Posterior vena cava (tissue), 2 donors: Measurements from ENCODE around the gene KLF17. TPM values are rescaled to one million over a fixed set of nuclear protein-coding genes. Genes with fewer than 3 reads are reported as not detected.

Source experiments
- DNase-seq: peaks from one replicate; pipeline ENCODE4 v3.0.0-alpha.2; 2020; ENCODE audit warnings: low spot score
- intact Hi-C, 2 donors: fragments of 100-400 bp; cut with DNase I; formaldehyde crosslinking; loops; one replicate each; pipeline versions ENCODE4 v1.14.1 to v1.14.2; 2022 to 2023
- total RNA-seq, 2 donors: library from RNA; stranded (reverse); fragmentation: NEBNext Ultra II Directional; extraction: Animal tissue kit (Norgen Biotek cat#: 25700); gene quantifications; one replicate each; pipeline ENCODE4 v1.2.1, GENCODE V29; 2021
- donor health status: DM: yes; HTN: yes; CAD: no.
- donor health status: DM: yes; HTN: yes; CAD: no.

Gene KLF17
- total RNA-seq, 2 donors from 2014 or later, result 0.24 to 0.32 TPM

DNA sequence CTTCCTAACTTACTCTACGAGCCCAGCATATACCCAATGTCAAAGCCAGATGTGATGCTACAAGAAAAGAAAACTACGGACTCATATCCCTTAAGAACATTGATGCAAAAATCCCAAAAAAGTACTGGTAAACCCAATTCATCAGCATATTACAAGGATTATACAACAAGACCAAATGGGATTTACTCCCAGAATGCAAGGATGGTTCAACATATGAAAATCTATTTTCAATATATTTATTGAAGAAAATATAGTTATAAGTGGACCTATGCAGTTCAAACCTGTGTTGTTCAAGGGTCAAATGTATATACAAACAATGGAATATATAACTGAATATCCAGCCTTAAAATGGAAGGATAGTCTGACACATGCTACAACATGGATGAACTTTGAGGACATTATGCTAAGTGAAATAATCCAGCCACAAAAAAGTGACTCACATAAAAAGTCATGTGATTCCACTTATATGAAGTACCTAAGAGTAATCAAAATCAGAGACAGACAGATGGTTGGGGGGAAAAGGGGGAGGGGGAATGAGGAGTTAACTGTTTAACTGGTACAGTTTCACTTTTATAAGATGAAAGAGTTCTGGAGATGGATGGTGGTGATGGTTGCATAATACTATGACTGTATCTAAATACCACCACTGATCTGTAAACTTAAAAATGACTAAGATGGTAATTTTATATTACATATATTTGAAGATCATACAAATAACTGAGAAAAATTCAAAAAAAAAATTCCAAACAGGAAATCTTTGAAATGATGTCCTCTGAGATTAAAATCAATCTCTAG lies 26.5 kb downstream of the KLF17 start:
- DNase-seq, result no peak
- intact Hi-C loops, result no loop called here

DNA sequence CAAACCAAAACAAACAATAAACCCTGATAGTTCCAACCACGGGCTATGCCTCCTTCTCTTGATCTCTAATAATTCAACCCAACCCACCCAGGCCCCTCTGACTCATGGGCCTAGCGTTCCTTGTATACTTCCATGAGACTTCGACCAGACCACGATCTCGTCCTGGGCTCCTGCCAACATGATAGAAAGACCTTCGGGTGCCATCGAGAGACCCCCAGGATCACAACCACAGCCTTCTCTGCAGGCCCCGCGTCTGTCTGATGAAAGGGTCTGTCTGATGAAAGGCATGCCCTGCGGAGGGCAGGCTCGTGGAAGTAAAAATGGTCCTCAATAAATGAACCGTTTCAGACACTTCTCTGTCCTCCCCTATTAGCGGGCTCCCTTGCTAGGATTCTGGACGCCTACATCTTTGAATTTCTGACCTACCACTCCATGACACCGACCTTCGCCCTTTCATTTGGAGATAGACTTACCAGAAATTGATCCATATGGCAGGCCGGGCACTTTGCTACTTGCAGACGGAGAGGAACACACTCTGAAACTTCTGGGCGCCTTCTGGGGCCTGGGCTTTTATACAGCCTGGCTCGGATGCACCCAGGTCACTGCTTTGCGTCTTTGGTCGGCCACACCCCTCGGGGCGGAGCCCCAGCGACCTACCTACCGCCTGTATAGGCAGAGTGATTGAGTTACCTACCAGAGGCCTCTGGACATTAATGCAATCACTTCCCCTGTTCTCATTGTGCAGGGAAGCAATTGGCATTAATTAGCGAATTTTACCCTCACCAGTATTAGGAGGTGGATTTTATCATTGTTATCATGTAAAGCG lies 28.1 kb downstream of the KLF17 start:
- intact Hi-C loops, result no loop called here
- no peak for DNase-seq

DNA sequence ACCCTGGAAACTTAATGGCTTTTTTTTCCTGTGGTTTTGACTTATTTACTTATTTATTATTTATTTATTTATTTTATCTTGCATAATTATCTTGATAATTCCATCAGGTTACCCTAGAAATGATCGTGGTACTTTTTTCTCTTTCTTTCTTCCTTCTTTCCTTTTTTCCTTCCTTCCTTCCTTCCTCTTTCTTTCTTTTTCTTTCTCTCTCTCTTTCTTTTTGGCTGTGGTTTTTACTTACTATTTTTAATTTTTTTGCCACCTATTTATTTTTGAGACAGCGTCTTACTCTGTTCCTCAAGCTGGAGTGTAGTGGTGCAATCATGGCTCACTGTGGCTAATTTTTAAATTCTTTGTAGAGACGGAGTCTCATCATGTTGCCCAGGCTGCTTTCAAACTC lies 29.0 kb downstream of the KLF17 start:
- intact Hi-C loops, result no loop called here
- DNase-seq, result no peak

DNA sequence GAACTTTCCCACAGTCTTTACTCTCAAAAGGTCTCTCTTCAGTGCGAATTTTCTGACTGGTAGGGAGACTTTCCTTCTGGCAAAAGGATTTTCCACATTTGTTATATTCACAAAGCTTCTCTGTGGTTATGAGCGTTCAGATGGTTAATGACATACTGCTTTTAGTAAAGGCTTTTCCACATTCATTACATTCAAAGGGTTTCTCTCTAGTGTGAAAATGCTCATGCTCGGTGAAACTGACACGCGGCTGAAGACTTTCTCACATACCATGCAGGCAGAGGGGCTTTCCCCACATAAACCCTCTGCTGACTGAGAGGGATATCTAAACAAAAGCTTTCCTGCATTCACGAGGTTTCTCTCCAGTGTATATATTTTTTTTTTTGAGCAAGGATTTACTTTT lies 32.7 kb downstream of the KLF17 start:
- DNase-seq, result no peak
- intact Hi-C loops, result no loop called here

DNA sequence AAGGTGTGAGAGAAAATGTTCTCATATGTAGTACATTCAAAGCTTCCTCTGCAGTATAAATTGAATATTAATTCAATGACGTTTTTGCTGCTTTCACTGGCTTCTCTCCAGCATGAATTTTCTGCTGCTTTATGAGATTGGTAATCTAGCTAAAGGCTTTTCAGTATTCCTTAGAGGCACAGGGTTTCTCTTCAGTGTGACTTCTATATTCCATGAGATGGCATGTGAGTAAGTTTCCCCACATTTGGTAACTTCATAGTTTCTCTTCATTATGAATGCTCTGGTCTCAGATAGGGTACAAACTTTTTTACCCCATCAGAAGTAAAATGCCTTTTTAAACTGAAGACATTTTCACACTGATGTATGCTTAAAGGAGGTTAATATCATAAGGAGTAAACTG lies 33.2 kb downstream of the KLF17 start:
- intact Hi-C loops, result no loop called here
- no peak for DNase-seq

DNA sequence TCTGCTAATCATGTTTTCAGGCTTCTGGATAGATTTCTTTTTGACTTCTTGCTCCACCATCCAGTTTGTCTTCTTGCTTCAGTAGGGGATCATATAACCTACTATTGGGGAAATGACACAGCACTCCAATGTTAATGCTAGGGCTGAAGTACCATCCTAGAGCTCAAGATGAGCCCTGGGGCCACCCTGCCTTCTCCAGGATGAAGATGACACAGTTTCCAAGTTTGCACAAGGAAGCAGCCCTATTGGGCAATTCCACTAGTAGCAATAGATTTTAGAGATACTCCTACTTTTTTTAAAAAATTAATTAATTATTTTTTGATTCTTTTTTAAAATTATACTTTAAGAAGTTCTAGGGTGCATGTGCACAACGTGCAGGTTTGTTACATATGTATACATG lies 34.1 kb downstream of the KLF17 start:
- intact Hi-C loops, result no loop called here

DNA sequence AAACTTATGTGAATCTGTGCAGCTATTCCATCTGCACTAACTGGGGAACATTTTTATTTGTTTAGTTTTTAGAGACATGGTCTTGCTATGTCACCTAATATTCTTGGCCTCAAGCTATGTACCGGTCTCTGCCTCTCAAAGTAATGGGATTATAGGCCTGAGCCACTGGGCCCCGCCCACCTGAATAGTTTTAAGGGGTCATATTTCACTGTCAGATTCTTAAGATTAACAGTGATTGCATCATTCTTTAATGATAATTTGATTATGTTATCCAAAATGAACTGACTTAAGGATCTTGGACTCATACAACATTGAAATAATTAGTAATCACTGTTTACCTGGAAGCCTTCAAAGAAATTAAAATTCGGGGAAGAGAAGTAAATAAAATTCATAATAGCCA lies 35.4 kb downstream of the KLF17 start:
- no peak for DNase-seq

More for the DNA sequence above, 34.1 kb downstream of the KLF17 start:
- DNase-seq, result no peak

DNA sequence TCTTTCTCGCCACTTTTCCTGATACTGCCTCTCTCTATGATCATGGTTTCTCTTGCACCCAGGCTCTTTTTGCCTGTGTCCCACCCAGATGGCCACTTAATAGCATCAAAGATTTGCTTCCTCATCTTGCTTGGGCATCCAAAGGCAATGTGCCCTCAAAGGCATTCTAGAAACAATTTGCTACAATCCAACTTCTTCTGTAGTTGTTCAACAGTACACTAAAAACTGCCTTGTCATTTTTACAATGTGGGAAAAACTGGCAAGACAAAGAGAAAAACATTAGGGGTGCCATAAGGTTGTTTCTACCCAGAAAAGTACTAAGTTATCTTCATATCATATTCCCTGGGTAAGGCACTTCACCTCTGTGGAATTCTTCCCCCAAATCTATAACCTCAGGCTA lies 39.3 kb downstream of the KLF17 start:
- DNase-seq, result no peak
- intact Hi-C loops, result no loop called here

More for the DNA sequence above, 35.4 kb downstream of the KLF17 start:
- intact Hi-C loops, result no loop called here

DNA sequence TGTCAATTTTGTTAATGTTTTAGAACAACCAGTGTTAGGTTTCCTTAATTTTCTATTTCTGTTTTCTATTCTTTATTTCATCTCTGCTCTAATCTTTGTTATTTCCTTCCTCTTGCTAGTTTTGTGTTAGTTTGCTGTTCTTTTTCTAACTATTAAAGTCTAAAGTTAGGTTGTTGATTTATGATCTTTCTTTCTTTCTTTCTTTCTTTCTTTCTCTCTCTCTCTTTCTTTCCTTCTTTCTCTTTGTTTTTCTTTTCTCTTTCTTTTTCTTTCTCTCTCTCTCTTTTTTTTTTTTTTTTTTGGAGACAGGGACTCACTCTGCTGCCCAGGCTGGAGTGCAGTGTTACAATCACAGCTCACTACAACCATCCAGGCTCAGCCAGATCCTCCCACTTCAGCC lies 40.2 kb downstream of the KLF17 start:
- no peak for DNase-seq
- intact Hi-C loops, result no loop called here

DNA sequence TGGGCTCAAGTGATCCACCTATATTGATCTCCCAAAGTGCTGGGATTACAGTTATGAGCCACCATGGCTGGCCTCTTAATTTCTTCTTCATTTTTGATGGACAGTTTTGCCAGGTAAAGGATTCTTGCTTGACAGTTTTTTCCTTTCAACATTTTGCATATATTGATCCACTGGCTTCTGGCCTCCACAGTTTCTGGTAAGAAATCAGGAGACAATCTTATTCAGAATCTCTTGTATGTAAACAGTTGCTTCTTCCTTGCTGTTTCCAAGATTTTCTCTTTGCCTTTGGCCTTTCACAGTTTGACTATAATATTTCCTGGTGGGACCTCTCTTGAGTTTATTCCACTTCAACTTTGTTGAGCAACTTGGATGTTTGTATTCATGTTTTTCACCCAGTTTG lies 42.9 kb downstream of the KLF17 start:
- no peak for DNase-seq
- intact Hi-C loops, result loop anchor here in 1 of 2 donors (5.0 kb wide), 1 partner anchor 521 kb away; no protein-coding TSS in a partner anchor

DNA sequence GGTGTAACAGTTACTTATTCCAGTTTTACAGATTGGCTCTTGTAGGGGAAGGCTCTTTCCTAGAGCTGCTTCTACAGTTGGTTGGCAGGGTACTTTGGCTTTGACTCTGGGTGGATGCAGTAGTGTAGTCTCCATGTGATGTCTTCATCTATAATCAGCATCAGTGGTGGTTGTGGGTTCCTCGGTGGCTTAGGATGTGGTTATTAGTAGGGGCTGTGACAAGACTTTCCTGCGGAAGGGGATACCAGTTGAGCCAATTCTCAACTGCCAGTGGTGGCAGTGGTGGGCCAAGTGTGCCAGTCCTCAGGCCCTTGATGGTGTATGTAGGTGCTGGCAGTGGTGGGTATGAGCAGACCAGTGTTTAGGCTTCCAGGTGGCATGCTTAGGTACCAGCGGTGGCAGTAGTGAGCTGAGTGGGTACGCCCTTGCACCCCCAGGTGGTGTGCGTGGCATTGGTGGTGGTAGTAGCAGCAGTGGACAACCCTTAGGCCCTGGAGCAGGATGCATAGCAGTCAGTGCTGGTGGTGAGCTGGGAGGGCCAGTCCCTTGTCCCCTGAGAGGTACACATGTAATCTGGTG lies 50.0 kb downstream of the KLF17 start:
- intact Hi-C loops, result no loop called here
- DNase-seq, result no peak

DNA sequence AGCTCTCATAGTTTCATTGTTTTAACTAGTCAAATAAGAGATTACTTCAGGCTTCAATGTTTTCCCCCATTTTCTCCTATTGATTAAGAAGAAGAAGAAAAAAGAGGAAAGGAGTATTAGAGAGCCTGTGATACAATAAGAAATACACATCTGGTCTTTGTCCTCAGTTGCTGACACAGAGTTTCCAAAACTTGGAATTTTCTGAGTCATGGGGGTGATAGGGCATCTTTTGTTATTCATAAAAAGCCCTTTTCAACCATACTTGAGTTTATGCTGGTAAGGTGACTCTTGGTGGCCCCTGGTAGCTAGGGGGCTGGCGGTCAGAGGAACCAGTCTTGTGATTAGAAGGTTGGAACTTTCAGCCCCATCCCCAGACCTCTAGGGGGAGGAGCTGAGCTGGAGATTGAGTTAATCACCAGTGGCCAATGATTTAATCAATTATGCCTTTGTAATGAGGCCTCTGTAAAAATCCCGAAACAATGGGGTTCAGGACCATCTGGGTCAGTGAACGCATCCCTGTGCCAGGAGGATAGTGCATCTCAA lies 51.7 kb downstream of the KLF17 start:
- intact Hi-C loops, result no loop called here
- no peak for DNase-seq

DNA sequence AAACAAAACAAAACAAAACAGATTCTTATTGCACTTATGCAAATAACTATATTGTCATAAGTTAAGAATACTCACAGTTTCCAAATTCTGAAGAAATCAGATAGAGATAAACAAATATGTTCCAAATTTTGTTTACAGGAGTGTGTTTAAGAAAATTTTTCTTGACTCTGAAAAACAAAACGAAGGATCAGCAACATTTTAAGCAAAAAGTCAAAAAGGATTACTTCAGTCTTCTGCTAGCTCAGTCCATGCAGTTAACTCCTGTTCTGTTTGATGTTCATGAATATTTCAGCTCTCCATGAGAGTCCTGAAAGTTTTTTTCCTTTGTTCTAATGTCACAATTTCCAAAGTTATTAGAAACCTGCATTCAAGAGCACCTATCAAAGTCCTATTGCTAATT lies 56.0 kb downstream of the KLF17 start:
- intact Hi-C loops, result no loop called here
- DNase-seq, result no peak

Other genes starting within 250 kb of the KLF17 start
- 1 to 10 TPM; 2.5 to 4.2 TPM for gene ARTN, start 185.0 kb upstream of the KLF17 start, total RNA-seq
- gene IPO13, start 171.9 kb upstream of the KLF17 start, total RNA-seq, result 10 to 100 TPM; 20.4 to 21.8 TPM
- gene DPH2, start 148.8 kb upstream of the KLF17 start, total RNA-seq, result 10 to 100 TPM; 13.5 to 14.5 TPM
- gene ATP6V0B, start 143.9 kb upstream of the KLF17 start, total RNA-seq, result 10 to 100 TPM; 69.4 to 77.4 TPM
- 10 to 100 TPM; 39.0 to 45.7 TPM for gene B4GALT2, start 139.6 kb upstream of the KLF17 start, total RNA-seq
- 1 to 10 TPM; 2.5 to 4.1 TPM for gene CCDC24, start 127.2 kb upstream of the KLF17 start, total RNA-seq
- 10 to 100 TPM in 1 of 2 donors, 1 to 10 TPM in 1; 7.8 to 12.2 TPM for gene SLC6A9, start 87.4 kb upstream of the KLF17 start, total RNA-seq
- gene KLF18, start 22.8 kb downstream of the KLF17 start, total RNA-seq, result not detected
- gene DMAP1, start 94.7 kb downstream of the KLF17 start, total RNA-seq, result 10 to 100 TPM; 18.5 to 23.6 TPM
- 10 to 100 TPM; 44.5 to 46.9 TPM for gene ERI3, start 236.4 kb downstream of the KLF17 start, total RNA-seq